HEK293 (cell line): ENCODE measurements around the gene BCL6B.

Source experiments
- CTCF ChIA-PET: fragments of 350-600 bp; formaldehyde crosslinking; extraction: SDS; loops from one replicate; lab custom pipeline; 2021; ENCODE audit warnings: antibody characterized with exemption; lab: Yijun Ruan, JAX
- POLR2A ChIA-PET: fragments of 300-600 bp; formaldehyde crosslinking; extraction: SDS; loops from one replicate; lab custom pipeline; 2020; ENCODE audit warnings: antibody characterized with exemption, inconsistent platforms; lab: Yijun Ruan, JAX
- H3K27ac ChIP-seq: fragments of 200-500 bp; sonication (Bioruptor generic); 2 replicates; pipeline ENCODE4 v1.5.1; 2014; ENCODE audit warnings: low read depth, low read length, control low read depth, inconsistent platforms; ENCODE audit errors: extremely low read depth
- H3K36me3 ChIP-seq, 2 experiments: fragments of 200-500 bp in 1 of 2; sonication (Bioruptor generic) in 1 of 2; 1 replicate in 1 of 2; 2 replicates in 1 of 2; pipeline ENCODE4 v1.5.1; 2014 to 2017; ENCODE audit warnings: inconsistent platforms in 2 of 2, low read length in 2 of 2; ENCODE audit not compliant: control insufficient read depth in 2 of 2, insufficient read depth in 1 of 2
- H3K4me1 ChIP-seq: fragments of 200-500 bp; sonication (Bioruptor generic); 2 replicates; pipeline ENCODE4 v1.5.1; 2014; ENCODE audit warnings: mild to moderate bottlenecking, low read length, inconsistent platforms; ENCODE audit not compliant: control insufficient read depth, insufficient read depth
- H3K4me3 ChIP-seq: 2 replicates; pipeline ENCODE4 v1.5.1; 2011; ENCODE audit warnings: low read depth, mild to moderate bottlenecking, control low read depth, low read length, moderate library complexity
- H3K9me3 ChIP-seq: fragments of 200-500 bp; sonication (Bioruptor generic); 2 replicates; pipeline ENCODE4 v1.5.1; 2014; ENCODE audit warnings: low read depth, low read length, inconsistent platforms; ENCODE audit not compliant: control insufficient read depth, insufficient read depth
- IKZF3 ChIP-seq: fragments of 450-650 bp; IDR thresholded peaks from 2 replicates; pipeline ENCODE4 v1.5.0; 2018; ENCODE audit warnings: missing biosample characterization, mild to moderate bottlenecking, missing genetic modification characterization, moderate library complexity
- ZBTB49 ChIP-seq: fragments of 450-650 bp; formaldehyde crosslinking; IDR thresholded peaks from 2 replicates; pipeline ENCODE4 v1.5.1; 2016; ENCODE audit warnings: missing biosample characterization, missing genetic modification characterization, low read depth
- ZBTB7A ChIP-seq: fragments of 450-650 bp; formaldehyde crosslinking; IDR thresholded peaks from 2 replicates; pipeline ENCODE4 v1.5.1; 2016; ENCODE audit warnings: low read depth, missing biosample characterization, missing genetic modification characterization
- ZEB2 ChIP-seq: fragments of 450-650 bp; formaldehyde crosslinking; IDR thresholded peaks from 2 replicates; pipeline ENCODE4 v1.5.1; 2016; ENCODE audit warnings: missing biosample characterization, missing genetic modification characterization
- ZFP3 ChIP-seq: fragments of 450-650 bp; formaldehyde crosslinking; IDR thresholded peaks from 2 replicates; pipeline ENCODE4 v1.5.1; 2016; ENCODE audit warnings: low read depth, missing biosample characterization, missing genetic modification characterization
- ZNF114 ChIP-seq: fragments of 450-650 bp; formaldehyde crosslinking; IDR thresholded peaks from 2 replicates; pipeline ENCODE4 v1.5.0; 2017; ENCODE audit warnings: missing biosample characterization, missing genetic modification characterization
- ZNF16 ChIP-seq: fragments of 450-650 bp; formaldehyde crosslinking; IDR thresholded peaks from 2 replicates; pipeline ENCODE4 v1.5.1; 2016; ENCODE audit warnings: low read depth, missing biosample characterization, missing genetic modification characterization
- ZNF211 ChIP-seq: fragments of 450-650 bp; formaldehyde crosslinking; IDR thresholded peaks from 2 replicates; pipeline ENCODE4 v1.5.1; 2016; ENCODE audit warnings: low read depth, missing biosample characterization, missing genetic modification characterization
- ZNF341 ChIP-seq: fragments of 450-650 bp; formaldehyde crosslinking; IDR thresholded peaks from 2 replicates; pipeline ENCODE4; 2016; ENCODE audit warnings: low read depth, missing biosample characterization, missing genetic modification characterization
- ZNF394 ChIP-seq: fragments of 450-650 bp; formaldehyde crosslinking; IDR thresholded peaks from 2 replicates; pipeline ENCODE4 v1.5.1; 2016; ENCODE audit warnings: missing biosample characterization, missing genetic modification characterization, mild to moderate bottlenecking, moderate library complexity, borderline replicate concordance
- ZNF473 ChIP-seq: fragments of 450-650 bp; formaldehyde crosslinking; IDR thresholded peaks from 2 replicates; pipeline ENCODE4 v1.5.1; 2017; ENCODE audit warnings: missing biosample characterization, missing genetic modification characterization
- ZNF514 ChIP-seq: fragments of 450-650 bp; formaldehyde crosslinking; IDR thresholded peaks from 2 replicates; pipeline ENCODE4 v1.5.1; 2016; ENCODE audit warnings: missing biosample characterization, missing genetic modification characterization
- ZNF518A ChIP-seq: fragments of 450-650 bp; formaldehyde crosslinking; conservative IDR thresholded peaks from 2 replicates; pipeline ENCODE4 v1.5.1; 2016; ENCODE audit warnings: low read depth, missing biosample characterization, missing genetic modification characterization
- ZNF544 ChIP-seq: fragments of 450-650 bp; formaldehyde crosslinking; IDR thresholded peaks from 2 replicates; pipeline ENCODE4 v1.5.0; 2017; ENCODE audit warnings: missing biosample characterization, missing genetic modification characterization
- ZNF549 ChIP-seq: fragments of 450-650 bp; IDR thresholded peaks from 2 replicates; pipeline ENCODE4 v1.5.1; 2018; ENCODE audit warnings: missing biosample characterization, missing genetic modification characterization, mild to moderate bottlenecking, inconsistent platforms, moderate library complexity
- ZNF624 ChIP-seq: fragments of 450-650 bp; formaldehyde crosslinking; IDR thresholded peaks from 2 replicates; pipeline ENCODE4 v1.5.1; 2017; ENCODE audit warnings: missing biosample characterization, missing genetic modification characterization
- ZNF792 ChIP-seq: fragments of 450-650 bp; formaldehyde crosslinking; IDR thresholded peaks from 2 replicates; pipeline ENCODE4 v1.5.1; 2016; ENCODE audit warnings: missing biosample characterization, missing genetic modification characterization
- TF ChIP-seq, protein P1 (sequence below): fragments of 450-650 bp; formaldehyde crosslinking; IDR thresholded peaks from 2 replicates; pipeline ENCODE4 v1.5.1; 2016; ENCODE audit warnings: missing biosample characterization, missing genetic modification characterization

The BCL6B gene

GRCh38 chr17:7024402-7024785 lies 1.5 kb downstream of the BCL6B start (continued):
- TF ChIP-seq ZNF514 (tag by site-specific recombination): no peak
- TF ChIP-seq, all 188 proteins: peak for 1

GRCh38 chr17:7025245-7025644 lies 2.4 kb downstream of the BCL6B start:
- Histone ChIP-seq H3K4me1 (peaks cover under 1% of the 10 kb centered on the region; the same call in 1 of the 2 replicates), H3K27ac (no peak overlapping the region), H3K4me3 (no peak overlapping the region), H3K36me3 (no peaks in the 10 kb centered on the region), H3K9me3 (no peaks in the 10 kb centered on the region)
- TF ChIP-seq ZBTB49 (tag by site-specific recombination) (no peak), ZFP3 (tag by site-specific recombination) (no peak), ZBTB7A (no peak), ZNF792 (no peak), ZNF341 (tag by site-specific recombination) (no peak), ZNF549 (tag by site-specific recombination) (no peak), ZNF544 (tag by site-specific recombination) (no peak), ZNF473 (no peak), ZNF518A (no peak), ZNF211 (no peak), ZNF624 (tag by site-specific recombination) (no peak), ZNF16 (no peak), ZNF114 (tag by site-specific recombination) (no peak), ZNF394 (tag by site-specific recombination) (no peak), IKZF3 (no peak), ZEB2 (tag by site-specific recombination) (no peak)
- TF ChIP-seq, protein P1, sequence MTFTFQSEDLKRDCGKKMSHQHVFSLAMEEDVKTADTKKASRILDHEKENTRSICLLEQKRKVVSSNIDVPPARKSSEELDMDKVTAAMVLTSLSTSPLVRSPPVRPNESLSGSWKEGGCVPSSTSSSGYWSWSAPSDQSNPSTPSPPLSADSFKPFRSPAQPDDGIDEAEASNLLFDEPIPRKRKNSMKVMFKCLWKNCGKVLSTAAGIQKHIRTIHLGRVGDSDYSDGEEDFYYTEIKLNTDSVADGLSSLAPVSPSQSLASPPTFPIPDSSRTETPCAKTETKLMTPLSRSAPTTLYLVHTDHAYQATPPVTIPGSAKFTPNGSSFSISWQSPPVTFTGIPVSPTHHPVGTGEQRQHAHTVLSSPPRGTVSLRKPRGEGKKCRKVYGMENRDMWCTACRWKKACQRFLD: no peak
- POLR2A ChIA-PET: interaction anchor here (0.7 to 2.2 kb wide), 3 partner anchors 10 to 1539 kb away, joined by 5 to 7 read pairs (median 7); partner anchors contain the start of genes DERL2 and SLC16A13
- CTCF ChIA-PET: interaction anchor here (0.6 to 1.7 kb wide), 8 partner anchors 20 to 1205 kb away, joined by 3 to 8 read pairs (median 4); no protein-coding TSS in a partner anchor
